NCI-H226 (cell line): ENCODE results near the gene CTIF.

Experiments
- DNase-seq: peaks from one replicate; pipeline ENCODE4 v3.0.0-alpha.2; 2015

CTIF gene

DNA sequence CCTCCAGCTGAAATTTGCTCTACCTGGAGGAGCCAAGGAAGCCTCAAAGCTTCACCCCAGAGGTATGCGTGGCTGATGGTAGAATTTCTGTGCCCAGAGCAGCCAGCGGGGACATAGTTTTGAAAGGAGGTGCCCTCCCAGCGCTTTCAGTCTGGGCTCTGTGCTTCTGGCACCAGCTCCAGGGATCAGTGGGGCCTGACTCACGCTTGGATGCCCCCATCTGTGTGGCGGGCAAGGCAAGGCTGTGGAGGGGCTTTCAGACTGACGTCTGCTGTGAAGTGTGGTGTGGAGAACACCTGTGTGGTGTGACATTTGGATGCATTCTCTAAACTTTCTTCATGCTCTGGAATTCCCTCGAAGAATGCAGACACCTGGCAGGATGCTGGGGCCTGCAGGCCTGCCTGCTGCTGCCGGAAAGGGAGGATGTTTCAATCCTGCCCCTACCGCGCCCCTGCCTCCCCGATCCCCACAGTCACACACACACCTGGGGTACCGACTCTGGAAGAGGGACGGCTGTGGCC, 84.1 kb downstream of the CTIF start:
- DNase-seq, result peak; percentile 73

DNA sequence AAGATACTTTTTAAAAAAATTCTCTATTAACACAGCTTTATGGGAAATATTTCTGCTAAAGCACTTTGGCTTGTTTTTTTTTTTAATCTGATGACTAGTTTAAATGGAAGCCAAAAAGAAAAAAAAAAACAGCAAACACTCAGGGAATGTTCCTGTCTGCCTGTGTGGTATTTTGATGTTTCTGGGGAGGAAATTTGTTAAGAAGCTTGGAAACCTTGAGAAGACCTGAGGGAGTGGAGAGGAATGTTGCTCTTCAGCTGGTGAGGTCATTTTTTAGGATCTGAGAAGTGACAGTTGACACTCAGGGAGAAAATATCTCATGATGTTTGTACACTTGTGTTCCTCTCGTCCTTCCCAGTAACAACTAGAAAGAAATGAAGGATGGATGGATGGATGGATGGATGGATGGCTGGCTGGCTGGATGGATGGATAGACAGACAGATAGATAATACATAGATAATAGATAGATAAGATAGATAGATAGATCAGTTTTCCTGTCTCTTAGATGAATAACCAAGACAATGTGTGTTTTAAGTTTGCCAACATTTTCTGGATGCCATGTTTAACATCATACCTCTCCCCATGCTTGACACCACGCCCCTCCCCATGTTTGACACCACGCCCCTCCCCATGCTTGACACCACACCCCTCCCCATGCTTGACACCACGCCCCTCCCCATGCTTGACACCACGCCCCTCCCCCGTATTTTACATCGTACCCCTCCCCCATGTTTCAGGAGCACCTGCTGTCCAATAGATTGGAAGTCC, 84.8 kb downstream of the CTIF start:
- DNase-seq, result peak; percentile 84

DNA sequence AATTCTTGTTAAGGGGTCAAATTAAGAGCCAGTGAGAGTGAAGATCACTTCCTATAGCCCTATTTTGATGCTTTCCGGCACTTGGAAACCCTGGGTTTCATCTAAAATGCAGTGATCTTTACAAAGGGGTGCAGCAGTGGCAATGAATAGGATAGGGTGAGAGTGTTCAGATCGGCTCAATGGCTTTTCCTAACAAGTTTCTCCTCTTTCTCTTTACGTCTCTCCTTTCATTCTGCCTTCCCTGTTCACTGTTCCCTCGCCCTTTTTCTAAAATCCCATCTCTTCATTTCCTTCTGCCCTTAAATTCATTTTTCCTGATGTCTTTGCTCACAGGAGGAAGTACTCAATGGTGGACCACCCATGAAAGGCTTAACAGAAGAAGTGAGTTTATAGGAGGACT, 86.0 kb downstream of the CTIF start:
- no peak for DNase-seq

DNA sequence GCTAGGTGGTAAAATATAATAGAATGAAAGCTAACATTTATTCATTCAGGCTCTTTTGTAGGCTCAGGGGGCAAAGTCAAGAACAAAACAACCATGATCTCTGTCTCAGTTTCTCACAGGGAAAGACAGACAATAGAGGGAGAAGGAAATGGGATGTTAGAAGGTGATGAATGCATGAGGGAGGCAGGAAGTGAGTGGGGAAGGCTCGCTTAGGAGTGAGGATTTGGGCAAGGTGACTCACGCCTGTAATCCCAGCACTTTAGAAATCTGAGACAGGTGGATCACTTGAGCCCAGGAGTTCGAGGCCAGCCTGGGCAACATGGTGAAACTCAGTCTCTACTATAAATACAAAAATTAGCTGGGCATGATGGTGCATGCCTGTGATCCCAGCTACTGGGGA, 88.4 kb downstream of the CTIF start:
- peak; percentile 51 for DNase-seq

DNA sequence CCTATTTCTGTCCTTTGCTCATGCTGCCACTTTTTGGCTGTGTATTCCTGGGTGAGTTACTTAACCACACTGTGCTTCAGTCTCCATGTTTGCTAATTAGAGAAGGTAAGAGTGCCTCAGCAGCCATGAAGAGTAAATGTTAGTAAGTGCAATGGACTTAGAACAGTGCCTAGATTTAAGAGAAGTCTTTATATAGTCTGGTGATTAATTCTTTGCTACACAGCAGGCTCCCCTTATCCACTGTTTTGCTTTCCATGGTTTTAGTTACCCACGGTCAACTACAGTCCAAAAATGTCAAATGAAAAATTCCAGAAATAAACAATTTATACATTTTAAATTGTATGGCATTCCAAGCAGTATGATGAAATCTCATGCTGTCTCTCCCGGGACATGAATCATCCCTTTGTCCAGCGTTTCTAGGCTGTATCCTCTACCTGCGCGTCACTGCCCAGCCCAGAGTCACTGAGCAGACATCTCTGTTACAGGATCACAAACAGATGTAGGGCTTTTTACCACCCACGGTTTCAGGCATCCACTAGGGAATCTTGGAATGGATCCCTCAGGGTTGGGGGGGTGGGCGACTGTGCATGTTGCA, 91.0 kb downstream of the CTIF start:
- DNase-seq, result peak; percentile 83

DNA sequence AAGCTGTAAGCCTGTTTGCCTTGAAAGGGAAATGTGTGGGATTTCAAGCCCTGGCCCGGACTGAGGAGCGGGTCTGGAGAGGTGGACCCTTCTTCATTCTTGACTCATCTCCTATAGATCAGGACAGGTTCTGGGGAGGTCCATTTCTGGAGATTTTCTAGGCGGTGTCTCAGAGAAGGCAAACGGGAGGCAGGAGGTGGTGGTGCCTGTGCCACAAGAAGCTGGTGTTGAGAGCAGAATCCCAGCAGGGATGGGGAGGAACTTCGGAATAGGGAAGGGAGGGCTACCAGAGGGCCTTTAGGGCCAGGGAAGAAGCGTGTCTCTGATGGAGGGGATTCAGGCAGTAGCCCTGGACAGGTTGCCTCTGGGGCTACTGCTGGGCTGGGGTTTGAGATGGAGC, 93.0 kb downstream of the CTIF start:
- no peak for DNase-seq

DNA sequence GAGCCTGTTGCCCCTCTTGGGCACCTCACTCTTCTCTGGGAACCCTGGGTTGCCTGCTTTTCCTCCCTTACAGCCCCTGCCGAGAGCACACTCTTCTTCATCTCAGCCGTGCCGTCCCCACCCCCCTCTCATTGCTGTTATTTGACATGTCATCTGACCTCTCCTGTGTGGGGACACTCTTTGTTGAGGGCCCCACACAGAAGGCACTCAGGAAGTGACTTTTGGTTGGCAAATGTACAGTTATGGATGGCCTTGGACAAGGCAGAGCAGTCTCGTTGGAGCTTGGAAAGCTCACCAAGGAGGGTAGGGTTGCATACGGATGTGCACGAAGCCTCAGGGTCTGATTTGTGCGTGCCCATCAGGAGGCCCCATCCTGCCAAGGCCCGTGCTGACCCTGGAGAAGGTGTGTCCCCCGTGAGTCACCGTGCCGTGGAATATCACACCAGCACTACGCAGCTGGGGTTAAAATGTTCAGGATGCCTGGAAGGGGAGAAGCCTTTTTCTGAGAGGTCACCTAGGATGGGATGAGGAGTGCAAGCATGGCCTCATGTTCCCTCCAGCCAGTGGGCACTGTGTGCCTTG, 93.9 kb downstream of the CTIF start:
- no peak for DNase-seq

DNA sequence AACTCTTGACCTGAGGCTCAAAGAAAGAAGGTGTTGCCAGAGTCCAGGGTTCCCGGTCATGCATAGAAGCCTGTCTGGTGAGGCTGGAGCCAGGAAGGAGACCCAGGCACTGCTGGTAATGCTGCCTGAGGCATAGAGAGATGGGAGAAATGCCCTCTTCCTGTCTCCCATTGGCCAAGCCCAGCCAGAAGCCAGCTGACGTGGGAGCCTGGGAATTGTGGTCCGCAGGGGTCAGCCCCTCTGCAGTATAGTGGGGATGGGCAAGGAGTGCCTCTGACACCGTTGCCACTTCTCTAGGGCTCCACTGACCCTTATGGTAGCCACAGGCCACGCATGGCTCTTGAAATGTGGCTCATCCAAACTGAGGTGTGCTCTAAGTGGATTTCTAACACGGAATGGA, 95.7 kb downstream of the CTIF start:
- no peak for DNase-seq

DNA sequence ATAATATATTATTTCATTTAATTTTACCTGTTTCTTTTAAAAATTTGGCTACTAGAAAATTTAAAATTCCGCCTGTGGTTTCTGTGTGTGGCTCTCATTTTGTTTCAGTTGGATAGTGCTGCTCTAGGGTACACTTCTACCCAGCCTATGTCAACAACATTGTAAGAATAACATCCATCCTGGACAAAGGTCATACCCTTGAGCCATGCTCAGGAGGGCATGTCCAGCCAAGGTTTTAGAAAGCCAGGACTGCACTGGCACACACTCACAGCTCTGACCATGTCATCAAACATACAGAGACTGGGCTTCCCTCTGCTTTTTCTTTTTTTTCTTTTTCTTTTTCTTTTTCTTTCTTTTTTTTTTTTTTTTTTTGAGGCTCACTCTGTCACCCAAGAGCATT, 96.1 kb downstream of the CTIF start:
- no peak for DNase-seq

DNA sequence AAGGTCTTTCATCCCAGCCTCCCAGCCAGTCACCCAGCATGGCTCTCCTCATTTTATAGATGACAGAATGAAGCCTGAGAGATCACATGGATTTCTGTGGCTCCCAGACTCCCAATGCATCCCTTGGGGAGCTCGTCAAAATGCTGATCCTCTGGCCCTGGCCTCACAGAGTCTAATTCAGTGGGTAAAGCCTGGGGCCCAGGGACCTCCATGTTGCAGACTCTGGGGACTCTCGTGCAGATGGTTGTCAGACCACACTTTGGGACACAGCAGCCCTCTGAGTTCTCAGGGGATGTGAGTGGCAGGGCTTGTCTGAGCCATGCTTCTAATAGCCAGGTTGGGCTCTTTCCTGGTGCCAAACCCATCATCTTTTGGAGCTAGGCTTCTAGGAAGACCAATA, 97.0 kb downstream of the CTIF start:
- no peak for DNase-seq

DNA sequence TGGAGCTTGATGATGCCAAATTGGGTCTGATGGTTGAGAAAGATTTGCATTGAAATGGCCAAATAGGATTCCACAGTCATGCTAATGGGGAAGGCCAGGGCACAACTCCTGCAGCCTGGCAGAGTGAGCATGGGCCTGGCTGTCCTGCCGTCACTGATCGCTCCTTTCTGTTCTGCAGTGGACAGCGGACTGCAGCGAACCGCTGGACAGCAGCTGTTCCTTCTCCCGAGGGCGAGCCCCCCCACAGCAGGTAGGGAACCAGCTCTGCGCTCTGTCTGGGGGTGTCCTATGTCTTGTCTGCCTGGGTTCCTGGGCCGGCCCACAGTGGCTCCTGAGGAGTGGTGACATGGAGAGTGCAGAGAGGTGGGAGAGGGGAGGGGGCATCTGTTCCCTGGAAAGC, 97.6 kb downstream of the CTIF start:
- DNase-seq, result no peak

DNA sequence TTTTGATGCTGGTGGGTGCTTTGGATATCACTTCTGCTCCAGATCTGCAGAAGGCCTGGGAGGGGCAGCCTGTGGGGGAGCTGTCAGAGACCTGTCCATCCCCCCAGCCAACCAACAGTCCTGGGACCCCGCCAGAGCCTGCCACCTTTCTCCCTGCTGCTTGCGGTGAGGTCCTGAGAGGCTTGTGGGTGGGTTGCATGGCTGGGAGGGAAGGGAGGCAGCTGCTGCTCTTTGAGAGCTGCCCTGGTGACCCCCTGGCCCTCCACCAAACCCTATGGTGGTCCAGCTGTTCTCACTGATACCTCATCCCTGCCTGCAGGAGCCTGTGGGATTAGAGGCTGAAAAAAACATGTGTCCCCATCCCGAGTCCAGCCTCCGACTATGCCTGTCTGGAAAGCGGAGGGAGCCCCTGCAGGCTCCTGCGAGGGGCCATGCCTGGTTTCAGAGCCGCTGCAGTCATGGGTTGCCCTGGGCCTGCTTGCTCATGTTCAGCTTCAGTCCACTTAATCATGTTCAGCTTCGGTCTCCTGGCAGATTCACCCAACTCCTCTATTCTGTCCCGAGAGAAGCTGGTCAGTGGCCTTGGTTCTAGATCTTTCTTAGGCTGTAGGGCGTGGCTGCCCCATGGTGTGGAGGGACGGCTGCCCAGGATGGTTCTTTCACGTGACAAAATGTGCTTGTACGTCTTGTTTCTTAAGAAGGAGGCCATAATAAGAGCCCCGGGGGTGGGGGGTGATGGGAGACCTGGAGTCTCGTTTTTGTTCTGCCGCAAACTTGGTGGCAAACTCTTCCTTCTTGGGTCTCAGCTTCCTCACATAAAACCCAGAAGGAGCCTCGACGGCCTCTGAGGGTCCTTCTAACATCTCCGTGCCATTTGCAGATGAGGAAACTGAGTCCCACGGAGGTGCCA, 98.5 kb downstream of the CTIF start:
- no peak for DNase-seq

DNA sequence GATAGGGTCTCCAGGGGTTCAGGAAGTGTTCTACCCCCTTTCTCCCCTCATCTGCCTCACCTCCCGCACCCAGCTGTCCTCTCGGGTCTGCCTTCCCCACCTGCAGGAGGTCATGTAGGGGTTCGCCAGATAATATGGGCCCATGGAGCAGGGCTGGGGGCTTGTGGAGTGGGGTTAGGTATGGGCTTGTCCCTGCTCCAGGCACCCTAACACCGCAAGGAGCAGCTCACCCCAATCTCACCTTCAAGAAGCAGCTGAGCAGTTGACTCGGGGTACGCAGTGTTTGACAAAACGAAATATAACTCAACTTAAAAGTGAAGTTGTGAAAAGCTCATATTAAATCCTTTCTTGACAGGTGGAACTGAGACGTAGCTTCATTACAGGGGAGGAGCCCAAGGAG, 99.6 kb downstream of the CTIF start:
- DNase-seq, result no peak

DNA sequence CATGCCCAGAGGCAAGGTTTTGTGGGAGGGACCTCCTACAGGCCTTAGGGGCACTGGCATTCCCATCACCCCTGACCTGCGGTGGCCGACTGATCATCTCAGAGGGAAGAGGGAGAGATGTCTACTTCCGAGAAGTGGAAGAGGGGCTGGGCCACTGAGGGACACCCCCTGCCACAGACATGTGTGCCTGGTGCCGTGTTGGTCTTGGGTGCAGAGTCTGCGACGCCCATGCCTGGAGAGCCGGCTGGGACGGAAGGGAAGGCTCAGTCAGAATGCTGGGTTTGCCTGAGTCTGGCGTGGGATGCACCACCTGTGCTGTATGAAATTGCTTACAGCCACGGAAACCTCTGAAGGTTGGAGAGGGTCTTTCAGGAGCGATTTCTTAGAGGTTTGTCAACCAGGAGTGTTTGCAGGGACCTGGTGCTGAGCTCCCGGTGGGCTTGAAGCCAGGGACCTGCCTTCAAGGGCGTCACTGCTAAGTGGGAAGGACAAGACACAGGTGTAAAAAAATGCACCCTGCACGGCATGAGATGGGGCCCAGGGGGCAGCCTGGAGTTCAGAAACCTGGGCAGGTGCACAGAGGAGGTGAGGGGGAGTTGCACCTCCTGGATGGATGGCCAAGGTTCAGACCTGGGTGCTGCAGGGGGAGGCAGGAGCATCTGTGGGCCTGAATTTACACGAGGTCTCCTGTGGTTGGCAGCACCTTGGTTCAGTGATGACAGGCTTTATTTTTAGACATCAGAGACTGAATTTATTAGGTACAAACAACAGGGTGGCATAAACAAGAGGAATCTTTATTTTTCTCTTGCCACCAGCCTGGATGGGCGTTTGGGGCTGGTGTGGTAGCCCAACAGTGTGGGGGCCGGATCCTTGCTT, 100.3 kb downstream of the CTIF start:
- no peak for DNase-seq

DNA sequence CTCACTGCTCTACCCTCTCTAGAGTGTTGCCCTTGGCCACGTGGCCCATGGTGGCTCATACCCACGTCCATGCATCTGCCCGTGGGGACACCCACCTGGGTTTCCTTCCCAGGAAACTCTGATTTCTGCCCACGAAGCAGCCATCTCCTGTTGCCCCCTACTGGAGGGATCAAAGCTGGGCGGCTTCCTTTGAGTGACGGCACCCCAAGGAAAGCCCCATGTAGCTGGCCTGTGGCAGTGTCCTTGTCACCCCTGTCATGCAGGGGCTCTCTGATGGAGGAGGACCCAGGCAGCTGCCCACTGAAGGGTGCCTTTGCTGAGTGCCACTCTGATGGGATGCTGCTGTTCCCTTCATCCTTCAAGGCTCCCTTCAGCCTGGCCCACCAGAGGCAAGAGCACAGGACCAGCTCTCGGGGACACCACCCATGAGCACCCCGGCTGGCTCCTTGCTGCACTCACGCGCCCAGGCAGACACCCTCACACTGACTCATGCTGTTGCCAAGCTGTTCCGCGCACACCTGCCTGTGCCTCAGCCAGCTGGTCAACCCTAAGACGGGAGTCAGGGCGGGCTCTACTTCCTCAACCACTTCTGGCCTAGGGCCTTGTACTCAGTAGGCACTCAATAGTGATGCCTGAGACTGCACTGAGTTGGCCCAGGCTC, 101.1 kb downstream of the CTIF start:
- no peak for DNase-seq

DNA sequence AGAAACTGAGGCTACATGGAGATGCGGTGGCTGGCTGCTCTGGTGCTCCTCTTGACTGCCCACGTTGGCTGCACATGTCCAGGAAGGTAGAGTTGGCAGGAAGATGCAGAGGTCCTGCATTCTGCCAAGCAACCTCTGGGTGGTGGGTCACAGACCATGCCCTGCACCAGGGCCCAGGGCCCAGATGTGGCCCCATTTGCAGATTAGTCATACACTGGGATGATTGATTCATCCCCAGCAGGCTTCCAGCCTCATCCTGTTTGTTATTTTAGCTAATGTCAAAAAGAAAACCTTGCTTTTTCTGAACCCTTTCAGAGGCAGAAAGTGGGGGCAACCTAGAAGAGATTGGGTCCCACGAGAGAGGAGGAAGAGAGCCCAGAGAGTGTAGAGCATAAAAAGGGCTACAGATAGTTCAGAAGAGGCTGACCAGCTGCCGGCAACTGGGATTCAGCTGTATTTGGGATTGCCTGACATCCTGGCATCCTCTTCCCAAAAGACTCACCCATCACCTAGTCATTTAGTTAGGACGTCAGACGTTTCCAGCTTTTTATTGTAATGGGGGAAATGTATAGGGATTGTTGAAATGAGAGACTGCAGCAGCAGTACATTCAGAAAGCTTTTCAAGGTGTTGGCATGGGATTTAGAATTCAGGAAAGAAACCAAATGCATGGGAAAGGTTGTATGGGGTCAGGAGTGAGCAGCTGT, 101.9 kb downstream of the CTIF start:
- no peak for DNase-seq

DNA sequence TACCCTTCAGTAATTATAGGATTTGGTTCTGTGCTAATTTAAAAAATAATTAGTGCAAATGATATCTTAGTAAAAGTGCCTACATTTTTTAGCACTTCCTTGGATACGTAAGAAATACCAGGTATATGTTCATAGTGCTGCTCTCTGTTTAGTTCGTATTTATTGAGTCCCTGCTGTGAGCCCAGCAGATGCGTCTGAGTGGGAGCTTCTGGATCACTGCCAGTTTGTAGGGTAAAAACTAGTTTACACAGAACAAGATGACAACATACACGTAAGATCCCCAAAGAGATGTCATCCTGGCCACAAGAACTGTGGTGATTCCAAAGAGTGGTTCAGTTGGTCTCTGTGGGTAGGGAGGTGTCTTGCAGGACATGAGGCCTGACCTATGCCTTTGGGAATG, 103.2 kb downstream of the CTIF start:
- no peak for DNase-seq

DNA sequence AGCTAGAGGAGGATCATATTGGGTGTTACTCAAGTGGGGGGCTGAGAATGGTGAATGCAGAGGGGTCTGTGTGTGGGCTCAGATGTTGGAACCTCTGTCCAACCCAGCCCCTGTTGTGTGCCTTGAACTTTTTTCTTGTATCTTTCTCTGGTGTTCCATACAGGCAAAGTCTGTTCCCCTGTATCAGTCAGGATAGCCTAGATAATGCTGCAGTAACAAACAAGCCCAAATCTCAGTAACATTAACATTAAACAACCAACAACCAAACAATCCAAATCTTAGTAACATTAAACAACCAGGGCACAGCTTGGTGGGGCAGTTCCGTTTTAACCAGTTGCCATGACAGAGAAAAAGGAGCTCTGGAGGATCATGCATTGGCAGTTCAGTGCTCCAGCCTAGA, 103.7 kb downstream of the CTIF start:
- no peak for DNase-seq

DNA sequence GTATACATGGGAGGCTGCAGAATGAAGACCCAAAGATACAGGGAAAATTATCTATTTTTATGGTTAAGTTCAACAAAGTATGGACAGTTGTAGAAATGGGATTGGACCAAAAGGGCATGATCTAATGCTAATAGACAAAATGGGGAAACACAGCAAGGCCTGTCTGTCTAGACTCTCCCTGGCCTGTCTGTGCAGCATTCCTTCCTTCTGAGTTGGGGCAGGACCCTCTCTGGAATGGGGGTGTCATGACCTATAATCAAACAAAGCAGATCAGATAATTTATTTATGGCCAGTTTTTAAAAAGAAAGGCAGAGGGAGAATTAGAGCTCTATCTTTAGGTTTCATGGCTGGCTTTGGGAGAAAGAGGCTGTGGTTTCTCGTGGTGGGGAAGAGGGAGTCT, 104.4 kb downstream of the CTIF start:
- DNase-seq, result no peak

DNA sequence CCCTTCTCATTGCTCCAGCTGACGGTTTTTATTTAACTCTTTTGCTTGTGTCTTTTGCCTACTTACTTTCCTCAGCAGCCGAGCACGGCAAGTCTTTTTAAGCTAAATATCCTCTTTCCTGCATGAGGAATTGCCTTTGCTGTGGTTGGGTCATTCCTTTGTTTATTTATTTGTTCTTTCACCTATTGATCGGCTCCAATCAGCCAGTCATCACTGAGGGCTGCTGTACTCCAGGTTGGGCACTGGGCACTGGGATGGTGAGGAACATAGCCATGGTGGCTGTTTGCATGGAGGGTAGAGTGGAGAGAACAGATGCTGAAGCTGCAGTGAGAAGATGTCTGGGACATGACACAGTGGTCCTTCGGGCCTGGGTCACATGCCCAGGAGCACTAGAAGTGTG, 105.2 kb downstream of the CTIF start:
- no peak for DNase-seq

DNA sequence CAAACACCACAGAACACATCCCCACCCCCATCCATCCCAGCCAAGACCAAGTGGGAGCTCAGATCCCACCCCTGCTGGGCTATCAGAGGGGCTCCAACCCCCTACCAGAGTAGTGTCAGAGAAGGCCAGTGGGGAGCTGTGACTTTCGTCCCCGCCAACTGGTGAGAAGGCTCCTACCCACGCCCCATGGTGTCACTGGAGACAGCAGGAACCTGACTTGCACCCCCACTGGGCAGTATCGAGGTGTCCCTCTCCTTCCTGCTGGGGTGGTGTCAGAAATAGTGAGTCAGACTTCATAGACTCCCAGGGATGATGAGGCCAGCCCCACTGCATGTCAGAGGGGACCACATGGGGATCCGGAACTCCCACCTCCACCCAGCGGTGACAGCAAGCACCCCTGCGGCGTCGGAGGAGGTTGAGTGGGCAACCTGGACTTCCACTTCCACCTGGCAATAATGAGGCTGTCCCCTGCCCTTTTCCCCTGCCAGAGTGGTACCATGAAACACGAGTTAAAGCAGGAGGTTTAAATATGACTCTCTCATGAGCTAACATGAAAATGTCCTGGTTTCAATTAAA, 106.7 kb downstream of the CTIF start:
- DNase-seq, result no peak
